ENCODE results near the gene CNTNAP2.

DNA sequence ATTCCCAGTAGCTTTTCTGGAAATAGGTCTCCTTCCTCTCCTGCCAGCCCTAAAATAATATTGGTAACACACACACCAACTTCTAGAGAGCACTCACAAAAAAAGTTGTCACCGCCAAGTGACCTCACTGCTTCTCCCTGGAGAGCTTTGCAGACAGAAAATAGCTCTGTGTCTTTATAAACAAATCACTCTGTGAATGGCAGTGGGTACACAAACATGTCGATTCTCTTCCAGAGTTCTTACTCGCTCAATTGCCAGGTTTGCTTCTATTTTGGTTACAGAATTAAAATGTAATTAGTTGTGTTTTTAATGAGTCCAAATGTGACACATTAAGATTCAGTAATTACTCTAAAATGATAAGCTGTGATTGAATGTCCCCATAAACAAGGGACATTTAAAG lies 1824.8 kb downstream of the CNTNAP2 start:
- TF ChIP-seq CTCF (IDR thresholded peaks at IDR 0.05) (no peak), POLR2A (IDR thresholded peaks at IDR 0.05) (no peak)

All from lower leg skin (tissue), 3 donors.